MM.1S (cell line): Measurements from ENCODE around the gene LFNG.

Experiments used
- CTCF ChIP-seq: fragments of 300-600 bp; sonication (generic); IDR thresholded peaks from 2 replicates; pipeline ENCODE4 v1.5.1; 2016; ENCODE audit warnings: antibody characterized with exemption, low read length, mixed read lengths
- EZH2 ChIP-seq: fragments of 300-600 bp; sonication (generic); optimal IDR thresholded peaks from 2 replicates; pipeline ENCODE3; 2017; ENCODE audit warnings: low read depth, mild to moderate bottlenecking, antibody characterized with exemption, low read length, mixed read lengths
- EZH2phosphoT487 ChIP-seq: fragments of 300-600 bp; sonication (generic); IDR thresholded peaks from 2 replicates; pipeline ENCODE4 v1.6.1; 2018; ENCODE audit warnings: antibody characterized with exemption, low read length

- no peak for TF ChIP-seq EZH2
- TF ChIP-seq CTCF = no peak
- no peak for TF ChIP-seq EZH2phosphoT487
These were observed 49.2 kb upstream of the LFNG start for GRCh38 chr7:2470204-2471021.
